Stimulated activated CD8-positive, alpha-beta memory T cell treated with anti-CD3 and anti-CD28 coated beads, Interleukin-4, amount 100 ng/mL, for 4 hours (primary cell): Measurements from ENCODE around the gene POU6F2.
"Not testable (repeated sequence)": the region's sequence is repeated elsewhere in the genome, so short reads cannot be mapped to it uniquely, and the experiment has no call there.

ENCODE experiments used
- DNase-seq, 2 donors: peaks; one replicate each; pipeline ENCODE4 v3.0.0-alpha.2; 2020; ENCODE audit warnings: low read depth in 2 of 2, low spot score in 1 of 2

POU6F2 gene

DNA sequence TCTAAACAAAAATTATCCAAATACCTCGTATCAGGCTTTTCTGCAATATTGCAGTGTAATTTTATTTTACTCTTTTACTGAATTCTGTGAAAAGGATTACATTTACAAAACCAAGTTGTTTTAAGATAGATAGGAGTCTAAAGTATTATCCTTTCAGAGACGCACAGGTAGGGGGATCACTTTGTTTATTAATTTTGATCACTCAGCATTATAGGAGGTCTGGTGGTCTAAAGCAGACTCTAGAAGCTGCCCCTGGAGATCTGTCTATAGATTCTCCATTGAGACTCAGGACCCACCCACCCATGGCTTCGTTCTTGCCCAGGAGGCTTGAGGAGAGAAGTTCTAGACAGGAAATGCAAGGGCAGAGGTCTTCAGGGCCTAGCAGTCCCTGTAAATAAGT lies 365.1 kb downstream of the POU6F2 start:
- DNase-seq: no peak

DNA sequence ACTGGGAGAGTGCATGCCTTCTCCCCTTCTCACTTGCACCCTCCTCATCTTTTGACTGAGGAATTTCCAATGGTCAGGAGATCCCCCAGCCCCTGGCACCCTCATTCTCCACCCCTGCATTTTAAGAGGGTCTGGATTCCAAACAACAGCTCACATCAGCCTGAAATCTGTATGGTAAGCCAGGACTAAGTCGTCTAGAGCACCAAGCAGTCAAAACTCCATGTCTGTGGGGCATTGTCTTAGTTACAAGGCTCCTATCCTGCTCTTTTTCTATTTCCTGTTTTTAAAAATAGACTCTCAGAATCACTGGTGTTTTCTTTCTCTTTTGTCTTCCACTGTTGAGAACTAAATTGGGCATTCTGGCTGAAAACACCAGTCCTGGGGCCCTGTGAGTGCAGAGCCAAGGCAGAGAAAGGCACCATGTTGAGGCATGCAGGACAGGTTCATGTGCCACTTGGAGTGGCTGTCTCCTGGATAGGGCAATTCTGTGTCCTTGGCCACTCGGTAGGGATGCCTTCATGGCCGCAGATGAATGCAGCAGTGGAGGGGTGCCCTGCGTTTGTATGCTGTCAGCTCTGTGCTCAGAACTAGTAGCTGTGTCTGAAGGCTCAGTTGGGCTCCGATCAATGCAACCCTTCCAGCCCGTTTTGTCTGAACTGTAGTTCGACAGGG lies 371.9 kb downstream of the POU6F2 start:
- no peak for DNase-seq

DNA sequence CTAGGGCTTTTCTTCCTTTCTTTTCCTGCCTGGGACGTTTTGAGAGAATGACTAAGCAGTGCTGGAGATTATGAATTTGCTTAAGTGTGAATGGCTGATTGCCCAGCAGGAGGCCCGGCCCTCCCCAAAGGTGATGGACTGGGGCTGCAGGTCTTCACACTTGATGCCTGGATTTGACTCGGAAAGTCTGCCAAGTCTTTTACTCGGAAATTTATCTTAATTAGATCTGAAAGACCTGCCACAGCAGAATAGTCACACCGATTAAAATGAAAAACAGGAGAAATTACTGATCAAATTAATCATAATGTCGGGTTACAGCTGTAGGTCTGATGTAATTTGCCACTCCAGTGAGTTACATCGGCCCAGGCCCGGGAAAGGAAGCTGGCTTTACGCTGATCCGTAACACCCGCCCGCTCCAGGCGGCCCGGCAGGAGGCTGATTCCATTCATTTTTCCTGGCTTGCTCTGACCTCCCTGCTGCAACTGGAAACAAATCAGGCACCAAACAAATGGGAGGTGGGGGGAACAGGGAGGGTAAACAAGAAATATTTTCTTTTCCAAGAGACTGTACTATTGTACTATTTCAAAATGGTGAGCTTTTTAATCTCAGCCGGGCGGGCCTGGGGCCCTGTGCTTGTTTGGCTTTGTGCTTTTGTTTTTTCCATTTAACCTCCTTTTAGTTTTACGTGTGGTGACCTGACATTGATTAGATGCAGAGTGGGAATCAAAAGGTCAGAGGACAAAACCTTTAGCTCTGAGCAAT lies 376.1 kb downstream of the POU6F2 start:
- no peak for DNase-seq

DNA sequence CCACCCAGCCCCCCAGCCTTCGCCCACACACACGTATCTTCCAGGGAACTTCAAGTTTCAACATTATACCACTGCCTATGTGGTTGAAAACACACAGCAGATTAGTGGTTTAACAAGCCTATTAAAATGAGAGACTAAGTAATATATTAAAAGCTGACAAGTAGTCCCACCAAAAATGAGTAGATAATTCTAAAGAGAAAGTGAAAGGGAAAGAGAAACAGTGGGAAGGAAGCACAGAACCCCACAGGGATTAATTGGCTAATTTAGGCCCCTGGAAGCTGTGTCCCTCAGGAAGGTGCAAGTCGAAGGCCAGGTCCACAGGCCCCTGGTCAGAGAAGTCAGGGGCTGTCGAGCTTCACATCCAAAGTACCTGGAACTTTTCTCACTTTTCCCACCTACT lies 378.0 kb downstream of the POU6F2 start:
- DNase-seq: no peak

DNA sequence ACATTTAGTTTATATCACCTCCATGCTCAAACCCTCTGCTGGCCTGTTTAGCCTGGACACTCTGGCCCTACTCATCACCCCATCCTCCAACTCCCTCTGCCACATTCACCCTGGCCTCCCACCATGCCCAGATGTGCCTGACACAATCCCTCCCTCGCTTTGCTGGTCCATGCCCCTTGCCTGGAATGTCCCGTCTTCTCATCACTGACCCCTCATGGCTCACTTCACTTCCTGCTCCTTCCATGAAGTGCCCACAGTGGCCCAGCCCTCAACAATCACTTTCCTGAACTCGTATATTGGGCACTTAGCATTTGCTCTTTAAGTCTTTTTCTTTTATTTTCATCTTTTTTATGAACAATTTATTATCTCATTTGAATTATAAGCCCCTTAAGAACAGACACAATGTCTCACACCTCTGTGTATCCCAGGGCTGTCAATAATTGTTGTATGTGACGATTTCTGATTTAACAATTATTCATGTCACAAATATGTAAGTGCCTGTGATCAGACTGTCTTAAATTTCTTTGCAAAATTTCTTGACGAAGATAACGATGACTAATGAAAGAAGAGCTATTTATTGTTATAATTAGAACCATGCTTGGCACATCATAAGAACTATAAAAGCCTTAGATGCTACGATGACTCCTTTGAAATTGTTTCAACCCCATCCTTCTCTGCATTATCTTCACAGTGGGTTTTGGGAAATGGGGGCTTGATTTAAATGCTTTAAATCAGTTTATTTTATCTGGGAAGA lies 378.6 kb downstream of the POU6F2 start:
- DNase-seq: no peak

DNA sequence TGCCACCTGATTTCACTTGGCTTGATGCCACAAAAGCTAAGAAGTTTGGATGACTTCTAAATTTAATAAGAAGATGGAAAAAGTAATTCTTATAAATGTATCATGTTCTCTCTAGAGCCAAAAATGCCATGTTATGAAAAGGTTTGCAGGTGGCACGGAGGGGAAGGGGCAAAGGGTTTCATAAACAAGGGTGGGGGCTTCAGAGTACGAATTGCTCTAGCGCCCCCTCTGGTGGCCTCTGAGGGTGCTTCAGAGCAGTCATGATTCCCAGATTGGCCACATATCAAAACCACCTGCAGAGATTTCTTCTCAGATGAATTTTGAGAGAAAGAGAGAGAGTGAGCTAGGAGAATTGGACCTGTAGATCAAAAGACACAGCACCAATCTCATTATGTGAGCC lies 379.9 kb downstream of the POU6F2 start:
- no peak for DNase-seq

DNA sequence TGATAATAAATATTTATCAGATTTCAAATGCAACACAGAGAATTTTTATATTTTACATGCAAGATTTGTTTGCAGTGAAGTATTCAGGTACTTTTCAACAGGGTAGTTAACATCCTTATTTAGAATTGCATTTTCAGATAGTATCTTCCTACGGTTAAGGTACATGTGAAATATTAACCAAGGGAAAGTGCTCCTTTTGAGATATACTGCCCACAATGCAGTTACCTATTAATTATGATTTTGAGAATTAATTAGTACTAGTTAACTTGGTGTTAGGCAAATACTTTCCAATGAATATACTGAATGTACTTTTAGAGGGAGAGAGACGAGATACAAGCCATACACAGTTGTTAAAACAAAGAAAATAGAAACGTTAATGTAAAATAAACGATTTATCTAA lies 382.3 kb downstream of the POU6F2 start:
- DNase-seq: no peak

DNA sequence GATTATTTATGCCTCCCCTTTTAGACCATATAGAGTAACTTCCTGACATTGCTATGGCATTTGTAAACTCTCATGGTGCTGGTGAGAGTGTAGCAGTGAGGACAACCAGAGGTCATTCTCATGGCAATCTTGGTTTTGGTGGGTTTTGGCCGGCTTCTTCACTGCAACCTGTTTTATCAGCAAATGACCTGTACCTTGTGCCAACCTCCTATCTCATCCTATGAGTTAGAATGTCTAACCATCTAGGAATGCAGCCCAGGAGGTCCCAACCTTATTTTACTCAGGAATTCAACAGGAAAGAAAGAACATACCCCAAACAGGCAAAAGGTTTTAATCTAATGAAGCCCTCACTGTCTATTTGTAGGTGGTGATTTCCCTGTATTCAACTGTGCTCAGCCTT lies 383.1 kb downstream of the POU6F2 start:
- no peak for DNase-seq

DNA sequence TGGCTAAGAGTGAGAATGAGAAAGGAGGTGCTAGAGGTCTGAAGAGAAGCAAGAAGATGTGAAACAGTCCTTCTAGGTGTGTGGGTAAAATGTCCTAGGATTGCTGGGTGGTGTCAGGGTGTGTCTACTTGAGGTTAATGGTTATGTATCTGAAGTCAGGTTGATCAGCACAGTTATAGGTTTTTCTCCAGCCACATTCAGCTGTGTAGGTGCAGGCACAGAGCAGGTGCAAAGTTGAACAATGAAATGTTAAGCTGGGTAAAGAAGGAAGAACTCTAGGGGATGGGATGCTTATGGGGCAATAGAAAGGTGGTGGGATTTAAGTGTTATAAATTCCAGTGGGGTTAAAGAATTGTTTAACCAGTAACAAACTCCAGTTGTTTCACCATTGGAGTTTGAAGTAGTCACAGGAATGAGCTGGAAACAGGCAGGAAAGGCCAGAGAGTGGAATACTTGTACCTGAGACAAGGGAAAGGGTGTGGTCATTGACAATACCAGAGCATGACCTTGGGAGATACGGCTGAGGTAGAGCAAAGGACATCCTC lies 388.1 kb downstream of the POU6F2 start:
- no peak for DNase-seq

DNA sequence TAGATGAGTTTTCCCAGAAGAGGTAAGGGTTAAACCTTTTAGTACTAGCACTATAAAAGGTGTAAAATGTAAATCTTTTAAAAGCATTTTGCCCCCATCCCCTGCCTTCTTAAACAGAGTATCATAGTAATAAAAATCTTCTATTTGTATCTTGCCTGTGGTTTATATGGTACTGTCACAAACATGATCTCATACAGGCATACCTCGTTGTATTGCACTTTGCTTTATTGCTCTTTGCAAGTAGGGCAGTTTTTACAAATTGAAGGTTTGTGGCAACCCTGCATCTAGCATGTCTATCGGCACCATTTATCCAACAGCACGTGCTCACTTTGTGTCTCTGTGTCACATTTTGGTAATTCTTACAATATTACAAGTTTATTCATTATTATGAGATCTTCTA lies 389.7 kb downstream of the POU6F2 start:
- DNase-seq: no peak

DNA sequence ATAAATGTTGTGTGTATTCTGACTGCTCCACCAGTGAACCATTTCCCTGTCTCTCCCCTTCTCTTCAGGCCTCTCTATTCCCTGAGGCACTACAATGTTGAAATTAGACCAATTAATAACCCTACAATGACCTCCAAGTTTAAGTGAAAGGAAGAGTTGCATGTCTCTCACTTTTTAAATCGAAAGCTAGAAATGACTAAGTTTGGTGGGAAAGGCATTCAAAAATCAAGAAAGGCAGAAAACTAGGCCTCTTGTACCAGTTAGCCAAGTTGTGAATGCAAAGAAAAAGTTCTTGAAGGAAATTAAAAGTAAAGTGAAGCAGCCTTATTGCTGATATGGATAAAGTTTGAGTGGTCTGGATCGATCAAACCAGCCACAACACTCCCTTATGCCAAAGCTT lies 390.2 kb downstream of the POU6F2 start:
- DNase-seq: no peak

DNA sequence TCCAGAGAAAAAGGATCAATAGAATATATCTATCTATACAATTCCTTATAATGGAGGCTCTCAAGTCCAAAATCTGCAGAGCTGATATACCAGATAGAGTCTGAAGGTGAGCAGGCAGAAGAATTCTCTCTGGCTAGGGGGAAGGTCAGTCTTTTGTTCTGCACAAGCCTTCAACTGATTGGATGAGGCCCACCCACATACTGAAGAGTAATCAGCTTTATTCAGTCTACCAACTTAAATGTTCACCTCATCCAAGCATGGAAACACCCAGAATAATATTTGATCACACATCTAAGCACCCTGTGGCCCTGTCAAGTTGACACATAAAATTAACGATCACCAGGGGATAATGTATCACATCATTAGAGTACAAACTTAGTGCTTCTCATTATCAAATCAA lies 394.7 kb downstream of the POU6F2 start:
- DNase-seq: no peak

DNA sequence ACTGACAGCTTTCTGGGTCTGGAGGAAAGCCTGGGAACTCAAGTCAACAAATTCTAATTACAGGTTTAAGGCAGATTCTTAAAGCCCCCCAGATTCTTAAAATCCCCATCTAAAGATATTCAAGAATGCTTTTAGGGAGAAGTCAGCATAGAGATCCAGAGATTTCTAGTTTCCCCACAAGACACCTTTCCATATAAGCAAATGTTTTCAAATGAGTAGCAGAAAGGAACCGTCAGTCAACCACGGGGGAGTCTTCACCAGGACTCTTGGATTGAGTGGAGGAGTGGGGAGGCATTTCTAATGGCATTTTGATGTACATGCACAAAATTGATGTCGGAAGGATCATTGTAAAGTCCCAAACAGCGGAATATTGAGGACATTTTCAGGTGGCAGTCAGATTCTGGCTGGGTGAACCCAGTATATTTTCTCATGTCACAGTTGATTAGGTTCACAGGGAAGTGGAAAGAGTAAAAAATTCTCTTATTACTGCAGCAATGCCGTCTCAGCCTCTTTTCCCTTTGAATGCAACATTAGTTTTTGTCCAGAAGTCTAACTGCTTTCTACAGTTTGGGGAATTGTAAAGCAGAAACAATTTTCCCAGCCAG lies 396.8 kb downstream of the POU6F2 start:
- DNase-seq: no peak

DNA sequence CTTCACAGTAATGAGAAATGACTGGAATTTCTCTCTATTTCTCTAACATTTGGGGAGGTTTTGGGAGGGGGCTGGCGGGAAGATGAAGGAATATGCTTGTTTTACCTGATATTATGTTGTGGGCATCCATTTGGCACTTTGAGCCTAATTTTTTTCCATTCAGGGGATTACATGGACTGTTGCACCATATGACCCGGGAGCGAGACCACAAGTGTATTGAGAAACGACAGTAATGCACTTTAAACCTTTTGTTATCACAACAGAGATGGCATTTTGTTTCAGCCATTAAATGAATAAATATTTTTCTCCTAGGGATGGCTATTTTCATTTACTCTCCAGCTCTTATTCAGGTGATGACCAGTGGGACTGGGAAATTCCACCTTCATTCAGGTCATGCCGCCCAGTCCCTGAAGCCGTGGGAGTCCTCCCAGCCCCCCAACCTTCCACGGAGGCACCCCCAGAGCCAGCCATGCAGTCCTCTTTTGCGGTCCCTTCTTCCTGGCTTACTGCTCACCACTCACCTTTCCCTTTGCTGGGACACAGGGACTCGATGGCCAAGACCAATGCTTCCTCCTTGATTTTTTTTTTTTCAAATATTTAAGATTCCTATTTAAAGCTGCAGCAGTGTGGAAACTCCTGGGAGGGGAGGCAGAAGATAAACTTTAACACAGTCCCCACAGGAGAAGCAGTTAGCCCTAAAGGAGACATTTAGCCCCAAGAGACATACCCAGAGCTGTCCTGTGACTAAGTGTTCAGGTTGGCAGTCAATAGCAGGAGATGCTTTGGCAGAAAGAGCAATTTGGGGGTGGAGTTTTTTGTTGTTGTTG lies 397.6 kb downstream of the POU6F2 start:
- DNase-seq: no peak

DNA sequence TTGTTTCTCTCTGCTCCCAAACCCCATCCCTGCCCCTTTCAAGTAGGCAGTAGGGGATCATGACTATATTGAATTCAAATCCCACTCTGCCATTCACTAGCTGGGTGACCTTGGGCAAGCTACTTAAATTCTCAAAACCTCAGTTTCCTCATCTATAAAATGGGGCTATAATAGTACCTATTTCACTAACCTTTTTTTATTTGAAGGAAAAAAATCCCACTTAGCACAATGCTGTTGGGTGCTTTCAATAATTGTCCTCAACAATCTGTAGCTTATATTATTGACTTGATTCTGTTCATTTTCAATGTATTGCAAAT lies 398.1 kb downstream of the POU6F2 start:
- DNase-seq: no peak

DNA sequence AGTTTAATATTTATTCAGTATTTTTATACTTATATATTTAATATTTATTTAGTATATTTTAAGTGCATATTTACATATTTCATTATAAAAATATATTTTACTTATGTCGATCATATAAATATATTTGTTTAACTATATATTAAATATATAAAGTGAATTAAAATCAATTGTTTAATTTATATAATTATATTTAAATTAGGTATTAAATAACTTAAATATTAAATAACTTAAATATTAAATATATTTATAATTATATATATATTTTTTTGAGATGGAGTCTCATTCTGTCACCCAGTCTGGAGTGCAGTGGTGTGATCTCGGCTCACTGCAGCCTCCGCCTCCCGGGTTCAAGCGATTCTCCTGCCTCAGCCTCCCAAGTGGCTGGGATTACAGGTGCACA lies 399.2 kb downstream of the POU6F2 start:
- not testable (repeated sequence) for DNase-seq

DNA sequence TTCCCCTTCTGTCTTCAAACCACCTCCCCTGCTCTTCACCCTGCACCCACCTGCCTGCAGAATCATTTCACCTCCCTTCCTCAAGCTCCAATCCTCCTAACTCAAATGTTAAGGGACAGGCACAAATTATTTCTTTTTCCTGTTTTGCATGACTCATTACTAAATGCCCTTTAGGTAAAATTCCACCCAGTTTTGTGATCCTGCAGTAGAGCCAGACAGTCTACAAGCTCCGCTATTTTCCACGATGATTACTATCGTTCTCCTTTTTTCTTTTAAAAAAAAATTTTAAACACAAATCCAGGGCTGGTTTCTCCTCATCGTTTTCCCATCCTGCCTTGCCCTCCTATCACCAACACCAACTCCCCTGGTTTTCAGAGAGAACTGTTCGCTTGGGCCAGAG lies 401.7 kb downstream of the POU6F2 start:
- no peak for DNase-seq

DNA sequence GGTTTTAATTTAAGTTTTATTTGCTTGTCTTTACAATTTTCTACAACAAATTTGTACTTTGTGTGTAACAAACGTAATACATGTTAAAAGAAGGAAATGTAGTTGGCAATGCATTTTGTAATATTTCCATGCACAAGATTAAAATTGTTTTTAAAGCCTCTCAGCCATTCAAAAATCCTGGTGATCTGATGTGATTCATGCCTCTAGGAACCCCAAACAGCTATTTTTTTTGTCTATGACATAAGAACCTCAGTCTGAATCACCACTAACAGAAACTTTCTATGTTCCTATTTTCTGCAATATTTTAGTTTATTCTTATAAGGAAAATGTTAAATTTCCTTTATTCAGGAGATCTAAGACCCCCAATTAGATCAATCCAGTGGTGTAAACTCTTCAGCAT lies 405.4 kb downstream of the POU6F2 start:
- no peak for DNase-seq

DNA sequence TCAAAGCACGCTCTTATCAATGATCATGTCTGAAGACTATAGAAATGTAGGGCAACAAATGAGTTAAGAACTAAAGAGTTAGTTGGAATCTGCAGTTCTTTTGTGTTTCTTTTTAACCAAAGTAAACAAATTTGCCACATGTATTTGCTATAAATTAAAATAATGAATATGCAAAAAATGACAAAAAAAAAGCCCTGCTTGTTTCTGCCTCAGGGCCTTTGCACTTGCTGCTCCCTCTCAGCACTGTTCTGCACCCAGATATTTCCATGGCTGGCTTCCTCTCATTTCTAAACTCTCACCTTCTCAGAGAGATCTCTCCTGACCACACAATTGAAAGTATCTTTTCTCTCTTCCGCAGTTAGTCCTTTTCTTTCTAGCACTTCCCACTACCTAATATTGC lies 406.7 kb downstream of the POU6F2 start:
- DNase-seq: no peak

DNA sequence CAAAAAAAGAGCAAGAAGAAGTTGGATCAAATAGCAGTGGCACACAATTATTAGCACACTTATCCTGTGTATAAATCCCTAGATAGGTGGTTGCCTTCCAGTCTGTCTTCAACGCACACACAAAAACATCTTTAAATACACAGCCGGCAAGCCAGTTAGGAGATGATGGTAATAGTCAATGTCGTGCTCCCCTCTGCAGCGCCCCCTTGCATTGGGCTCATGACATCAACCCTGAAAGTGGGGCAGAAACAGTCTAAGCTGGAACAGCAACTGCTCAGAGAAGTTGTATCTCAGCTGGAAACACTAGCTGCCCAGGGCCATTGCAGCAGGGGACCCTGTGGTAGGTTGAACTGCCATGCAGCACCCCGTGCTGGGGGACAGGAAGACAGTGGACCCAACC lies 409.0 kb downstream of the POU6F2 start:
- no peak for DNase-seq

DNA sequence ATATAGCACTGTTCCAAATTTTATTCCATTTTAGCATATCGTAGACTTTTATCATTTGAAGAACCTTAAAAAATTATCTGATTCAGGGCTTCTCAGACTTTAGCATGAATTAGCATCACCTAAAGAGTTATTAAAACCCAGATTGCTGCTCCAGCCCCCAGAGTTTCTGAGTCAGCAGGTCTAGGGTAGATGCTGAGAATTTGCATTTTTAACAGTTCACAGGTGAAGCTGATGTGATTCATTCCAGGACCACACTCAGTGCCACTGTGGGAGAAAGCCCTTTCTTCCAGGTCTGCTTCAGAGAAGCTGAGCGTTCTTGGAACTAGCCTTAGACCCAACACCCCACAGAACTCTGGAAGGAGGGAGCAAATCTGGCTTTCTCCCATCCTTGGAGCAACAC lies 414.4 kb downstream of the POU6F2 start:
- no peak for DNase-seq
